Adrenal gland (tissue), 5 donors: ENCODE measurements around the gene TNS3.

Experiments
- POLR2A ChIP-seq, 2 donors: fragments of 450-650 bp; IDR thresholded peaks; one replicate each; pipeline ENCODE4 v1.6.1; 2017; ENCODE audit warnings: antibody characterized with exemption in 2 of 2, mild to moderate bottlenecking in 2 of 2, moderate library complexity in 1 of 2
- TF ChIP-seq, protein P1 (sequence below), 6 experiments: fragments of 450-650 bp in 4 of 6; fragments of 200-600 bp in 2 of 6; sonication (generic) in 1 of 6; IDR thresholded peaks; 1 replicate in 5 of 6; 2 replicates in 1 of 6; pipeline versions ENCODE4 v1.5.1 to v1.8.0; 2016 to 2021; ENCODE audit warnings: antibody characterized with exemption in 6 of 6, mild to moderate bottlenecking in 2 of 6, moderate library complexity in 1 of 6
- donor health status: DM: no; HTN: no; CAD: no.

- TF ChIP-seq, protein P1, sequence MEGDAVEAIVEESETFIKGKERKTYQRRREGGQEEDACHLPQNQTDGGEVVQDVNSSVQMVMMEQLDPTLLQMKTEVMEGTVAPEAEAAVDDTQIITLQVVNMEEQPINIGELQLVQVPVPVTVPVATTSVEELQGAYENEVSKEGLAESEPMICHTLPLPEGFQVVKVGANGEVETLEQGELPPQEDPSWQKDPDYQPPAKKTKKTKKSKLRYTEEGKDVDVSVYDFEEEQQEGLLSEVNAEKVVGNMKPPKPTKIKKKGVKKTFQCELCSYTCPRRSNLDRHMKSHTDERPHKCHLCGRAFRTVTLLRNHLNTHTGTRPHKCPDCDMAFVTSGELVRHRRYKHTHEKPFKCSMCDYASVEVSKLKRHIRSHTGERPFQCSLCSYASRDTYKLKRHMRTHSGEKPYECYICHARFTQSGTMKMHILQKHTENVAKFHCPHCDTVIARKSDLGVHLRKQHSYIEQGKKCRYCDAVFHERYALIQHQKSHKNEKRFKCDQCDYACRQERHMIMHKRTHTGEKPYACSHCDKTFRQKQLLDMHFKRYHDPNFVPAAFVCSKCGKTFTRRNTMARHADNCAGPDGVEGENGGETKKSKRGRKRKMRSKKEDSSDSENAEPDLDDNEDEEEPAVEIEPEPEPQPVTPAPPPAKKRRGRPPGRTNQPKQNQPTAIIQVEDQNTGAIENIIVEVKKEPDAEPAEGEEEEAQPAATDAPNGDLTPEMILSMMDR (IDR thresholded peaks at IDR 0.05): no peak
- no peak for TF ChIP-seq POLR2A (IDR thresholded peaks at IDR 0.05)
These were observed 45.9 kb downstream of the TNS3 start for GRCh38 chr7:47535704-47536628.
